CD14-positive monocyte (primary cell): ENCODE data around the gene ZNHIT3. TPM values are rescaled to one million over a fixed set of nuclear protein-coding genes. Genes with fewer than 3 reads are reported as not detected.

ENCODE experiments used
- DNase-seq, 3 donors: peaks; one replicate each; pipeline ENCODE4 v3.0.0-alpha.2; 2011 to 2022
- H2AFZ ChIP-seq: 2 replicates; pipeline ENCODE4 v1.6.0; 2012; ENCODE audit warnings: mild to moderate bottlenecking, low read depth, low read length, inconsistent platforms; ENCODE audit not compliant: insufficient read depth, poor library complexity, severe bottlenecking
- H3K27ac ChIP-seq, 2 donors: 1 replicate in 1 of 2; 2 replicates in 1 of 2; pipeline ENCODE4 v1.5.1; 2012 to 2013; ENCODE audit warnings: low read length in 2 of 2, control low read depth in 1 of 2, inconsistent platforms in 1 of 2, low read depth in 1 of 2, mild to moderate bottlenecking in 1 of 2
- H3K27me3 ChIP-seq, 2 donors: one replicate each; pipeline versions ENCODE4 v1.6.0 to v1.6.1; 2011 to 2013; ENCODE audit warnings: low read length in 2 of 2; ENCODE audit not compliant: control insufficient read depth in 2 of 2, insufficient read depth in 2 of 2
- H3K36me3 ChIP-seq, 2 donors: replicated peaks in 1 of 2; 1 replicate in 1 of 2; 2 replicates in 1 of 2; pipeline versions ENCODE4 v1.5.1 to v1.6.1; 2012 to 2013; ENCODE audit warnings: low read length in 2 of 2, control low read depth in 1 of 2, inconsistent platforms in 1 of 2, mild to moderate bottlenecking in 1 of 2; ENCODE audit not compliant: insufficient read depth in 2 of 2, control insufficient read depth in 1 of 2
- H3K4me1 ChIP-seq, 2 donors: 1 replicate in 1 of 2; 2 replicates in 1 of 2; pipeline versions ENCODE4 v1.5.1 to v1.6.1; 2012 to 2013; ENCODE audit warnings: low read length in 2 of 2, control low read depth in 1 of 2, inconsistent platforms in 1 of 2, mild to moderate bottlenecking in 1 of 2, moderate library complexity in 1 of 2; ENCODE audit not compliant: insufficient read depth in 2 of 2, control insufficient read depth in 1 of 2
- H3K4me2 ChIP-seq: replicated peaks from 2 replicates; pipeline ENCODE3; 2012; ENCODE audit warnings: low read length, moderate library complexity, mild to moderate bottlenecking; ENCODE audit not compliant: poor library complexity, severe bottlenecking; ENCODE audit errors: extremely low read depth
- H3K4me3 ChIP-seq, 3 experiments: fragments of 200-600 bp in 1 of 3; sonication (generic) in 1 of 3; replicated peaks in 1 of 3; 1 replicate in 2 of 3; 2 replicates in 1 of 3; pipeline ENCODE4 v1.5.1; 2011 to 2013; ENCODE audit warnings: low read length in 3 of 3, mild to moderate bottlenecking in 3 of 3, control low read depth in 2 of 3, low read depth in 2 of 3, inconsistent platforms in 1 of 3, moderate library complexity in 1 of 3
- H3K79me2 ChIP-seq: 2 replicates; pipeline ENCODE4 v1.6.0; 2012; ENCODE audit warnings: mild to moderate bottlenecking, control low read depth, inconsistent platforms, low read length, moderate library complexity; ENCODE audit not compliant: insufficient read depth
- H3K9ac ChIP-seq: 2 replicates; pipeline ENCODE4 v1.6.0; 2017; ENCODE audit warnings: low read length, mild to moderate bottlenecking; ENCODE audit not compliant: insufficient read depth, poor library complexity, severe bottlenecking
- H3K9me3 ChIP-seq, 2 donors: replicated peaks in 1 of 2; 1 replicate in 1 of 2; 2 replicates in 1 of 2; pipeline versions ENCODE4 v1.5.1 to v1.6.1; 2012 to 2013; ENCODE audit warnings: low read length in 2 of 2, control low read depth in 1 of 2; ENCODE audit not compliant: control insufficient read depth in 1 of 2, insufficient read depth in 1 of 2
- H4K20me1 ChIP-seq: 2 replicates; pipeline ENCODE4 v1.6.0; 2012; ENCODE audit warnings: mild to moderate bottlenecking, low read length, control low read depth, moderate library complexity; ENCODE audit not compliant: insufficient read depth
- H3K27ac Mint-ChIP-seq, 7 donors: one replicate each; pipeline ENCODE4 v1.8.0; 2020; ENCODE audit warnings: mild to moderate bottlenecking in 7 of 7, mixed read lengths in 7 of 7, moderate library complexity in 6 of 7, inconsistent platforms in 2 of 7
- H3K27me3 Mint-ChIP-seq, 3 donors: one replicate each; pipeline ENCODE4 v1.8.0; 2021 to 2022; ENCODE audit warnings: low read depth in 3 of 3, mild to moderate bottlenecking in 3 of 3, mixed read lengths in 3 of 3, moderate library complexity in 3 of 3, inconsistent platforms in 1 of 3
- H3K36me3 Mint-ChIP-seq, 2 donors: one replicate each; pipeline ENCODE4 v1.8.0; 2020; ENCODE audit warnings: mixed read lengths in 2 of 2, inconsistent platforms in 1 of 2, mild to moderate bottlenecking in 1 of 2
- H3K4me1 Mint-ChIP-seq: one replicate; pipeline ENCODE4 v1.8.0; 2020; ENCODE audit warnings: mild to moderate bottlenecking, mixed read lengths
- H3K4me3 Mint-ChIP-seq, 2 donors: one replicate each; pipeline ENCODE4 v1.8.0; 2020; ENCODE audit warnings: mild to moderate bottlenecking in 2 of 2, mixed read lengths in 2 of 2, moderate library complexity in 1 of 2
- H3K9me3 Mint-ChIP-seq, 7 donors: one replicate each; pipeline ENCODE4 v1.8.0; 2020 to 2022; ENCODE audit warnings: mixed read lengths in 7 of 7, mild to moderate bottlenecking in 6 of 7, moderate library complexity in 6 of 7, inconsistent platforms in 2 of 7
- WGBS: methylation state at CpG from one replicate; pipeline ENCODE4 v1.1.5; 2013; ENCODE audit warnings: missing lambda C conversion rate; ENCODE audit not compliant: insufficient coverage; 5-methylcytosine and 5-hydroxymethylcytosine counted together
- intact Hi-C, 2 donors: fragments of 100-400 bp; cut with micrococcal nuclease; formaldehyde crosslinking; loops; one replicate each; pipeline versions ENCODE4 v1.15.0 to v1.15.1; 2023
- polyA plus RNA-seq, 3 donors: library from polyadenylated mRNA; depleted of rRNA in 1 of 3; unstranded in 2 of 3; stranded (reverse) in 1 of 3; fragments of 300-500 nt in 2 of 3; fragments of >200 nt in 1 of 3; fragmentation: Illumina TruSeq in 2 of 3; gene quantifications; 1 replicate in 2 of 3; 2 replicates in 1 of 3; pipeline ENCODE4 v1.2.3, GENCODE V29; 2012 to 2021
- TF ChIP-seq, protein P1 (sequence below): fragments of 200-600 bp; IDR thresholded peaks from one replicate; pipeline ENCODE4 v1.8.0; 2022; ENCODE audit warnings: antibody characterized with exemption, mild to moderate bottlenecking

ZNHIT3 gene
- polyA plus RNA-seq, 3 donors: 27.6 to 70.4 (median 63.5) TPM

DNA sequence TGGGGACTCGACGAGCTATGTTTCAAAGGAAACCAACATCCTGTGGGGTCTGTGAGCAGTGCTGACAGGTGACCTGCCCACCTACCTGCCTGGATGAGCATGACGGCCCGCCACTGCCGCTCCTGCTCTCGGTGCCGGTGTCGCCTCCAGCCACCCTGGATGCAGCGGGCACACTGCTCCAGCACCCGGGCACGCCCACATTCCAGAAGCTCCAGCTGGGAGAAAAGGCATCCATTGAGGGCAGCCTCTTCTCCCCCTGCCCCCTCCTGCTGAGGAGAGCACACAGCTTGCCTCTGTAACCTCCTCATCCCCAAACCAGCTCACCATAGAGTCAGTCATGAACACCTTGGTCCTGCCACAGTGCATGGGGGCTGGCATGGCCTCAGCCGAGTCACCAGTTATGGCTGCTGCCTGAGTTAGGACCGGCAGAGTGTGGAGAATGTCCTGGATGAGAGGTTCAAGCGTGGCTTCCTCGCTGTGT, 14.3 kb downstream of the ZNHIT3 start:
- Histone ChIP-seq H3K4me2 (no peak overlapping the region), H3K27me3 (no peaks in the 10 kb centered on the region), H3K9ac (no peak overlapping the region), H3K79me2 (no peaks in the 10 kb centered on the region), H2AFZ (no peak overlapping the region), H3K4me1 (no peaks in the 10 kb centered on the region), H3K36me3 (peaks cover 50 to 90% of the 10 kb centered on the region in 2 donors), H3K4me3 (no peak overlapping the region), H4K20me1 (no peaks in the 10 kb centered on the region), H3K27ac (no peak overlapping the region), H3K9me3 (no peaks in the 10 kb centered on the region)
- no peaks in the 10 kb centered on the region for H3K4me1 Mint-ChIP-seq
- no peak overlapping the region for H3K27ac Mint-ChIP-seq
- intact Hi-C loops: no loop called here
- no peak for DNase-seq
- WGBS: 92% methylated on average over 11 of the region's 15 CpGs
- TF ChIP-seq, protein P1, sequence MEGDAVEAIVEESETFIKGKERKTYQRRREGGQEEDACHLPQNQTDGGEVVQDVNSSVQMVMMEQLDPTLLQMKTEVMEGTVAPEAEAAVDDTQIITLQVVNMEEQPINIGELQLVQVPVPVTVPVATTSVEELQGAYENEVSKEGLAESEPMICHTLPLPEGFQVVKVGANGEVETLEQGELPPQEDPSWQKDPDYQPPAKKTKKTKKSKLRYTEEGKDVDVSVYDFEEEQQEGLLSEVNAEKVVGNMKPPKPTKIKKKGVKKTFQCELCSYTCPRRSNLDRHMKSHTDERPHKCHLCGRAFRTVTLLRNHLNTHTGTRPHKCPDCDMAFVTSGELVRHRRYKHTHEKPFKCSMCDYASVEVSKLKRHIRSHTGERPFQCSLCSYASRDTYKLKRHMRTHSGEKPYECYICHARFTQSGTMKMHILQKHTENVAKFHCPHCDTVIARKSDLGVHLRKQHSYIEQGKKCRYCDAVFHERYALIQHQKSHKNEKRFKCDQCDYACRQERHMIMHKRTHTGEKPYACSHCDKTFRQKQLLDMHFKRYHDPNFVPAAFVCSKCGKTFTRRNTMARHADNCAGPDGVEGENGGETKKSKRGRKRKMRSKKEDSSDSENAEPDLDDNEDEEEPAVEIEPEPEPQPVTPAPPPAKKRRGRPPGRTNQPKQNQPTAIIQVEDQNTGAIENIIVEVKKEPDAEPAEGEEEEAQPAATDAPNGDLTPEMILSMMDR: no peak
- H3K9me3 Mint-ChIP-seq: peaks cover 0 to 1% (median 0%) of the 10 kb centered on the region in 7 donors
- peaks cover 60 to 83% of the 10 kb centered on the region in 2 donors for H3K36me3 Mint-ChIP-seq
- no peak overlapping the region for H3K4me3 Mint-ChIP-seq
- H3K27me3 Mint-ChIP-seq: no peaks in the 10 kb centered on the region

DNA sequence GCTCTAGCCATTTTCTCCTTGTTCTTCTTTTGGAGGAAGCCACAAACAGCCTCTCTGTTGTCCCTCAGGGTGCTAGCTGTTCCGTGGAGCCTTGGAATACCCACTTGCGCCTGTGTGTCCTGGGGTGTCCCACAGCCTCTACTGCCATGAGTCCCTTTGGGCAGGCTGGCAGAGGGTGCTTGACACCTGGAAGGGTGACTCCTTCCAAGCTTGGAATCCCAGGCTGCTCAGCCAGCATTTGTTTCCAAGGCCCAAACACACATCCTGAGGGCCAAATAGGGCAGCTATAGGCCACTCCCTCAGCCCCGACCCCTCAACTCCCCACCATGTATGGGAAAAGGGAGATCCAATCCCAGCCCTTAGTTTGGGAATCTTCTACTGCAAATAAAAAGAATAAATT, 14.9 kb downstream of the ZNHIT3 start:
- no peak overlapping the region for H3K4me2 ChIP-seq
- no peak overlapping the region for H3K4me3 ChIP-seq
- H3K36me3 ChIP-seq: peaks cover 50 to 90% of the 10 kb centered on the region in 2 donors
- DNase-seq: no peak
- H3K27ac ChIP-seq: no peak overlapping the region
- TF ChIP-seq, protein P1: no peak
- no peaks in the 10 kb centered on the region for H3K4me1 ChIP-seq
- H3K9me3 ChIP-seq: no peaks in the 10 kb centered on the region
- Mint-ChIP-seq H3K9me3 (peaks cover 0 to 1% (median 0%) of the 10 kb centered on the region in 7 donors), H3K27ac (no peak overlapping the region), H3K27me3 (no peaks in the 10 kb centered on the region), H3K4me3 (no peak overlapping the region), H3K4me1 (no peaks in the 10 kb centered on the region), H3K36me3 (peaks cover 60 to 82% of the 10 kb centered on the region in 2 donors)
- WGBS: 100% methylated on average over 2 of the region's 3 CpGs
- no peaks in the 10 kb centered on the region for H3K27me3 ChIP-seq
- H3K9ac ChIP-seq: no peak overlapping the region
- no peak overlapping the region for H2AFZ ChIP-seq
- H4K20me1 ChIP-seq: no peaks in the 10 kb centered on the region
- intact Hi-C loops: no loop called here
- no peaks in the 10 kb centered on the region for H3K79me2 ChIP-seq
